Muscle layer of duodenum (tissue), 2 donors: ENCODE measurements around the gene GYPB.
"Not testable (repeated sequence)": the region's sequence is repeated elsewhere in the genome, so short reads cannot be mapped to it uniquely, and the experiment has no call there.

Source experiments
- H3K27ac ChIP-seq: one replicate; pipeline ENCODE4 v1.7.0; 2013; ENCODE audit warnings: mild to moderate bottlenecking, low read length
- H3K27me3 ChIP-seq: one replicate; pipeline ENCODE4 v1.7.0; 2013; ENCODE audit warnings: low read depth, mild to moderate bottlenecking, control low read depth, low read length
- H3K36me3 ChIP-seq, 2 donors: one replicate each; pipeline ENCODE4 v1.7.0; 2013; ENCODE audit warnings: low read length in 2 of 2, control low read depth in 1 of 2, mild to moderate bottlenecking in 1 of 2; ENCODE audit not compliant: insufficient read depth in 2 of 2, control insufficient read depth in 1 of 2
- H3K4me1 ChIP-seq, 2 donors: one replicate each; pipeline ENCODE4 v1.7.0; 2013; ENCODE audit warnings: low read length in 2 of 2, mild to moderate bottlenecking in 2 of 2, control low read depth in 1 of 2, moderate library complexity in 1 of 2; ENCODE audit not compliant: insufficient read depth in 2 of 2, control insufficient read depth in 1 of 2
- H3K4me3 ChIP-seq, 2 donors: one replicate each; pipeline ENCODE4 v1.7.0; 2013; ENCODE audit warnings: low read length in 2 of 2, low read depth in 1 of 2, mild to moderate bottlenecking in 1 of 2
- H3K9me3 ChIP-seq, 2 donors: one replicate each; pipeline ENCODE4 v1.7.0; 2013; ENCODE audit warnings: low read length in 2 of 2, control low read depth in 1 of 2, mild to moderate bottlenecking in 1 of 2; ENCODE audit not compliant: control insufficient read depth in 1 of 2
- donor health status: healthy.

The GYPB gene

GRCh38 chr4:144006200-144006803, 12.9 kb downstream of the GYPB start:
- not testable (repeated sequence) for H3K4me1 ChIP-seq, H3K36me3 ChIP-seq, H3K27ac ChIP-seq, H3K27me3 ChIP-seq, H3K9me3 ChIP-seq, H3K4me3 ChIP-seq

- not testable (repeated sequence) for H3K27ac ChIP-seq, H3K4me1 ChIP-seq, H3K4me3 ChIP-seq, H3K36me3 ChIP-seq, H3K9me3 ChIP-seq, H3K27me3 ChIP-seq
Measured at GRCh38 chr4:144005558-144005953, 13.6 kb downstream of the GYPB start.

- not testable (repeated sequence) for H3K4me1 ChIP-seq, H3K4me3 ChIP-seq, H3K27ac ChIP-seq, H3K27me3 ChIP-seq, H3K36me3 ChIP-seq, H3K9me3 ChIP-seq
Measured at GRCh38 chr4:144004868-144005557, 14.2 kb downstream of the GYPB start.

GRCh38 chr4:144003890-144004265, 15.3 kb downstream of the GYPB start:
- not testable (repeated sequence) for H3K9me3 ChIP-seq, H3K4me3 ChIP-seq, H3K27me3 ChIP-seq, H3K27ac ChIP-seq, H3K36me3 ChIP-seq, H3K4me1 ChIP-seq

GRCh38 chr4:144003205-144003889, 15.8 kb downstream of the GYPB start:
- H3K4me3 ChIP-seq, H3K27ac ChIP-seq, H3K9me3 ChIP-seq, H3K4me1 ChIP-seq, H3K36me3 ChIP-seq, H3K27me3 ChIP-seq: not testable (repeated sequence)

- H3K27ac ChIP-seq, H3K4me3 ChIP-seq: not testable (repeated sequence)
Measured at GRCh38 chr4:144000331-144000995, 18.7 kb downstream of the GYPB start.

GRCh38 chr4:143996193-143996592, 23.0 kb downstream of the GYPB start:
- not testable (repeated sequence) for H3K36me3 ChIP-seq, H3K4me1 ChIP-seq

More at GRCh38 chr4:144000331-144000995, 18.7 kb downstream of the GYPB start:
- H3K27me3 ChIP-seq, H3K36me3 ChIP-seq, H3K9me3 ChIP-seq, H3K4me1 ChIP-seq: not testable (repeated sequence)

GRCh38 chr4:143991761-143992160, 27.4 kb downstream of the GYPB start:
- H3K4me1 ChIP-seq, H3K9me3 ChIP-seq, H3K27ac ChIP-seq, H3K4me3 ChIP-seq, H3K27me3 ChIP-seq, H3K36me3 ChIP-seq: not testable (repeated sequence)

More at GRCh38 chr4:143996193-143996592, 23.0 kb downstream of the GYPB start:
- not testable (repeated sequence) for H3K9me3 ChIP-seq, H3K27ac ChIP-seq, H3K27me3 ChIP-seq, H3K4me3 ChIP-seq

GRCh38 chr4:143990717-143991116, 28.5 kb downstream of the GYPB start:
- H3K4me1 ChIP-seq, H3K27me3 ChIP-seq, H3K27ac ChIP-seq, H3K4me3 ChIP-seq, H3K36me3 ChIP-seq, H3K9me3 ChIP-seq: not testable (repeated sequence)

GRCh38 chr4:143986180-143986579, 33.0 kb downstream of the GYPB start:
- no peaks in the 10 kb centered on the region for H3K27me3 ChIP-seq
- no peak overlapping the region for H3K4me3 ChIP-seq
- H3K4me1 ChIP-seq: no peaks in the 10 kb centered on the region
- H3K9me3 ChIP-seq: no peaks in the 10 kb centered on the region
- no peaks in the 10 kb centered on the region for H3K36me3 ChIP-seq
- no peak overlapping the region for H3K27ac ChIP-seq

GRCh38 chr4:143980776-143981175, 38.4 kb downstream of the GYPB start:
- H3K4me1 ChIP-seq, H3K27ac ChIP-seq, H3K36me3 ChIP-seq, H3K9me3 ChIP-seq, H3K27me3 ChIP-seq, H3K4me3 ChIP-seq: not testable (repeated sequence)
